ENCODE data around the gene KLC1.

Gene KLC1

GRCh38 chr14:103628684-103629502 is at the start of gene KLC1:
KLC1 (plus strand) TSS chr14:103629211; CDS start chr14:103654565, 25,354 bp downstream.
- TF ChIP-seq, protein P1, sequence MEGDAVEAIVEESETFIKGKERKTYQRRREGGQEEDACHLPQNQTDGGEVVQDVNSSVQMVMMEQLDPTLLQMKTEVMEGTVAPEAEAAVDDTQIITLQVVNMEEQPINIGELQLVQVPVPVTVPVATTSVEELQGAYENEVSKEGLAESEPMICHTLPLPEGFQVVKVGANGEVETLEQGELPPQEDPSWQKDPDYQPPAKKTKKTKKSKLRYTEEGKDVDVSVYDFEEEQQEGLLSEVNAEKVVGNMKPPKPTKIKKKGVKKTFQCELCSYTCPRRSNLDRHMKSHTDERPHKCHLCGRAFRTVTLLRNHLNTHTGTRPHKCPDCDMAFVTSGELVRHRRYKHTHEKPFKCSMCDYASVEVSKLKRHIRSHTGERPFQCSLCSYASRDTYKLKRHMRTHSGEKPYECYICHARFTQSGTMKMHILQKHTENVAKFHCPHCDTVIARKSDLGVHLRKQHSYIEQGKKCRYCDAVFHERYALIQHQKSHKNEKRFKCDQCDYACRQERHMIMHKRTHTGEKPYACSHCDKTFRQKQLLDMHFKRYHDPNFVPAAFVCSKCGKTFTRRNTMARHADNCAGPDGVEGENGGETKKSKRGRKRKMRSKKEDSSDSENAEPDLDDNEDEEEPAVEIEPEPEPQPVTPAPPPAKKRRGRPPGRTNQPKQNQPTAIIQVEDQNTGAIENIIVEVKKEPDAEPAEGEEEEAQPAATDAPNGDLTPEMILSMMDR (IDR thresholded peaks at IDR 0.05; ENCODE audit: low read depth, low read length, missing control alignments): no peak
- DNase-seq (ENCODE audit: low read depth): no peak
- peak within 1 kb of the TSS; percentile 96 for H3K4me3 ChIP-seq (ENCODE audit: low read depth, low read length)

DNA sequence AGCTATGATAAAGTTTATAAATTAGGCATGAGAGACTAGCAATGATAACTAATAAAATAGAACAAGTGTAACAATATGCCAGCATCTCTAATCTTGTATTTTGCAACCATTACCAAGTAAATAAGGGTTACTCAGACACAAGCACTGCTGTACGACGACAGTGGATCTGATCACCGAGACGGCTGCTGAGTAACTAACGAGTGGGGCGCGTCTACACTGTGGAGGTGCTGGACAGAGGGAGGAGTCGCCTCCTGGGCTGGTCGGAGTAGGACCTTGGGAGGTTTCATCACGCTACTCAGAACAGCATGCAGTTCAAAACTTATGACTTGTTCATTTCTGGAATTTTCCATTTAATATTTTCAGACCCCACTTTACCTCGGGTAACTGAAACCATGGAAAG is 47.8 kb upstream of the KLC1 start:
- DNase-seq (ENCODE audit: low read depth): no peak
- TF ChIP-seq, protein P1 (IDR thresholded peaks at IDR 0.05; ENCODE audit: low read depth, low read length, missing control alignments): no peak
- H3K4me3 ChIP-seq (ENCODE audit: low read depth, low read length): no peak overlapping the region

DNA sequence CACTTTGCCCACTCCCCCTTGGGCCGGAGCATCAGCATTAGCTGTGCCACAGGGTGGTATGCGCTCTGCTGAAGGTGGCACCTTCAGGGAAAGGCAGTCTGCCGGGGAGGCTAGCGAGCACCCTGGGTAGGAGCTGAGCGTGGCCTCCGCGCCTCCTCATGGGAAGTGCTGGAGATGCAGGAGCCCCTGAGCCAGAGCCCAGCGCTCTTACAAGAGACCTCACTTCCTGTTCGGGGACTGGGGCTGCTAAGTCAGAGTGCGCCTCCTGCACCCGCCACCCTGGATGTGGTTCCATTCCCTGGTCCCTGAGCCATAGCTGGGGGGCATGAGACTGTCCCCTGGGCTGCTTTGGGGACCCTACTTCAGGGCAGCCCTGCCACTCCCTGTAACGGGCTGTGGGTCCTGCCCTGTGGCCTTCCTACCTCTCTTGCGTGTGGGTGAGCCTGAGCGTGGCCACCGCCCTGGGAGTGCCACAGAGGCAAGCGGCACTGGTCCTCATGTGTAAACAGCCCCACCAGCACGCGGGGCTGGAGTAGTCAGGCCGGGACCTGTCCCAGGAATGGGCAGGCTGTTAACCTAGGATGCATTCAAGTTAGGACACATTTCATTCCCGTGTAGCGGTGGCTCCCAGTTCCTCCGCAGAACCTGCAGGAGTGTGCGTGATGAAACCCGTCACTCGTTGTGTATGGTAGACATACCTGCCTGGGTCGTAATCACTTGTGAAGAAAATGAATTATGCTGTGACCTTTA is 46.9 kb upstream of the KLC1 start:
- no peak overlapping the region for H3K4me3 ChIP-seq (ENCODE audit: low read depth, low read length)
- TF ChIP-seq, protein P1 (IDR thresholded peaks at IDR 0.05; ENCODE audit: low read depth, low read length, missing control alignments): no peak
- DNase-seq (ENCODE audit: low read depth): no peak

DNA sequence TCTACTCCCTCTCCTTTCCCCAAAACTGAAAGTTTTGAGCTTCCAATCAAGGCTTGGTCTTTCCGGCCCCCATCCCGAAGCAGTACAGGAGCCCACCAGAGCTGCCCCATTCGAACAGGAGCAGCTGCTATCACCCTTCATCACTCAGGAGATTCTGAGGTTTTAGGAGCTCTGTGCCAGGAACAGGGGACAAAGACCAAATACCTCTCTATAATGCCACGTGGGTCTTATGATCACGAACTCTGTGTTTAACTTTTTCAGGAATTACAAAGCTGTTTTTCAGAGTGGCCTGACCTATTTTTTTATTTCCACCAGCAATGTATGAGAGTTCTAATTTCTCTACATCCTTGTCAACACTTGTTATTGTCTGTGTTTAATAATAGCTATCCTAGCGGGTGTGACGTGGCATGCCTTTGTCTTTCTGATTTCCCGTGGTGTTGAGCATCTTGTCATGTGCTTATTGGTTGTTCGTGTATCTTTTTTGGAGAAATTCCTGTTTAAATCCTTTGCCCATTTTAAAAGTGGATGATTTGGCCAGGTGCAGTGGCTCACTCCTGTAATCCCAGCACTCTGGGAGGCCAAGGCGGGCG is 44.6 kb upstream of the KLC1 start:
- H3K4me3 ChIP-seq (ENCODE audit: low read depth, low read length): no peak overlapping the region
- no peak for DNase-seq (ENCODE audit: low read depth)
- TF ChIP-seq, protein P1 (IDR thresholded peaks at IDR 0.05; ENCODE audit: low read depth, low read length, missing control alignments): no peak

DNA sequence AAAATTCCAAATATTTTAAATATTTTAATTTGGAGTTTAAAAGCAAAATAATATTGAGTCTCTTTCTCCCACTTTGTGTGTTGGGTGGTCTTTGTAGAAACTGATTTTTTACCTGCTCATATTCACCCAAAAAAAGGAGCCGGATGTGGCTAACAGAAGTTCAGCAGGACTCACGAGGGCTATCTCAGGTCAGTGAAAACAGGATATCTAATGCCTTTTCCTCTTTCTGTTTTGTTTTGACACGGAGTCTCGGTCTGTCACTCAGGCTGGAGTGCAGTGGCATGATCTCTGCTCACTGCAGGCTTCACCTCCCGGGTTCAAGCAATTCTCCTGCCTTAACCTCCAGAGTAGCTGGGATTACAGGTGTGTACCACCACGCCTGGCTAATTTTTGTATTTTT is 35.4 kb upstream of the KLC1 start:
- DNase-seq (ENCODE audit: low read depth): peak; percentile 51
- H3K4me3 ChIP-seq (ENCODE audit: low read depth, low read length): no peak overlapping the region

GRCh38 chr14:103594265-103594664 is 34.7 kb upstream of the KLC1 start:
- TF ChIP-seq, protein P1 (IDR thresholded peaks at IDR 0.05; ENCODE audit: low read depth, low read length, missing control alignments): no peak
- no peak for DNase-seq (ENCODE audit: low read depth)
- no peak overlapping the region for H3K4me3 ChIP-seq (ENCODE audit: low read depth, low read length)

More for the DNA sequence above, 35.4 kb upstream of the KLC1 start:
- TF ChIP-seq, protein P1 (IDR thresholded peaks at IDR 0.05; ENCODE audit: low read depth, low read length, missing control alignments): no peak

Data from GM12864 (cell line).